Measurements from ENCODE around the gene MED13L. TPM values are rescaled to one million over a fixed set of nuclear protein-coding genes. Genes with fewer than 3 reads are reported as not detected.

MED13L gene
- total RNA-seq, 3 donors from 2014 or later: 45.6 to 49.7 (median 47.5) TPM

- ATAC-seq (no peak), DNase-seq (no peak)
- no peaks in the 10 kb centered on the region for H3K36me3 Mint-ChIP-seq (ENCODE audit: insufficient read depth)
- H3K27me3 Mint-ChIP-seq (ENCODE audit: low read depth): no peaks in the 10 kb centered on the region
- H3K9me3 Mint-ChIP-seq: no peaks in the 10 kb centered on the region
- peak overlapping the region; percentile 66 for H3K4me3 Mint-ChIP-seq
- H3K4me1 Mint-ChIP-seq (ENCODE audit: low read depth): peaks cover 59% of the 10 kb centered on the region
Observed at GRCh38 chr12:116171549-116171948, 105.9 kb downstream of the MED13L start.

- H3K9me3 Mint-ChIP-seq: no peaks in the 10 kb centered on the region
- H3K4me1 Mint-ChIP-seq (ENCODE audit: low read depth): peaks cover 60% of the 10 kb centered on the region
- no peaks in the 10 kb centered on the region for H3K27me3 Mint-ChIP-seq (ENCODE audit: low read depth)
- H3K36me3 Mint-ChIP-seq (ENCODE audit: insufficient read depth): no peaks in the 10 kb centered on the region
- no peak for ATAC-seq
- H3K4me3 Mint-ChIP-seq: no peak overlapping the region
- no peak for DNase-seq
Observed at GRCh38 chr12:116169071-116169470, 108.4 kb downstream of the MED13L start.

GRCh38 chr12:116166306-116166705, 111.2 kb downstream of the MED13L start:
- H3K27me3 Mint-ChIP-seq (ENCODE audit: low read depth): no peaks in the 10 kb centered on the region

GRCh38 chr12:116165036-116165425, 112.5 kb downstream of the MED13L start:
- ATAC-seq (peak; percentile 91 to 92), DNase-seq (no peak)
- no peaks in the 10 kb centered on the region for H3K9me3 Mint-ChIP-seq
- no peaks in the 10 kb centered on the region for H3K36me3 Mint-ChIP-seq (ENCODE audit: insufficient read depth)
- peaks cover 56% of the 10 kb centered on the region for H3K4me1 Mint-ChIP-seq (ENCODE audit: low read depth)
- no peak overlapping the region for H3K4me3 Mint-ChIP-seq
- no peaks in the 10 kb centered on the region for H3K27me3 Mint-ChIP-seq (ENCODE audit: low read depth)

More at GRCh38 chr12:116166306-116166705, 111.2 kb downstream of the MED13L start:
- Mint-ChIP-seq H3K9me3 (no peaks in the 10 kb centered on the region), H3K4me1 (ENCODE audit: low read depth) (peaks cover 51% of the 10 kb centered on the region), H3K36me3 (ENCODE audit: insufficient read depth) (no peaks in the 10 kb centered on the region), H3K4me3 (no peak overlapping the region)
- ATAC-seq (no peak), DNase-seq (no peak)

GRCh38 chr12:116164250-116165035, 113.0 kb downstream of the MED13L start:
- H3K4me1 Mint-ChIP-seq (ENCODE audit: low read depth): peaks cover 53% of the 10 kb centered on the region
- DNase-seq: no peak

GRCh38 chr12:116162071-116162470, 115.4 kb downstream of the MED13L start:
- ATAC-seq: no peak
- H3K4me1 Mint-ChIP-seq (ENCODE audit: low read depth): peaks cover 68% of the 10 kb centered on the region
- DNase-seq: no peak
- H3K27me3 Mint-ChIP-seq (ENCODE audit: low read depth): no peaks in the 10 kb centered on the region
- peaks cover 2% of the 10 kb centered on the region for H3K36me3 Mint-ChIP-seq (ENCODE audit: insufficient read depth)
- H3K9me3 Mint-ChIP-seq: no peaks in the 10 kb centered on the region
- no peak overlapping the region for H3K4me3 Mint-ChIP-seq

More at GRCh38 chr12:116164250-116165035, 113.0 kb downstream of the MED13L start:
- H3K36me3 Mint-ChIP-seq (ENCODE audit: insufficient read depth): no peaks in the 10 kb centered on the region
- peak in 1 of 2 donors; percentile 16 for ATAC-seq
- H3K9me3 Mint-ChIP-seq: no peaks in the 10 kb centered on the region
- H3K27me3 Mint-ChIP-seq (ENCODE audit: low read depth): no peaks in the 10 kb centered on the region
- no peak overlapping the region for H3K4me3 Mint-ChIP-seq

GRCh38 chr12:116161588-116161987, 115.9 kb downstream of the MED13L start:
- Mint-ChIP-seq H3K36me3 (ENCODE audit: insufficient read depth) (peaks cover 2% of the 10 kb centered on the region), H3K27me3 (ENCODE audit: low read depth) (no peaks in the 10 kb centered on the region), H3K4me1 (ENCODE audit: low read depth) (peaks cover 70% of the 10 kb centered on the region), H3K4me3 (no peak overlapping the region), H3K9me3 (no peaks in the 10 kb centered on the region)
- ATAC-seq (no peak), DNase-seq (no peak)

GRCh38 chr12:116160883-116161458, 116.5 kb downstream of the MED13L start:
- ATAC-seq (no peak), DNase-seq (no peak)
- Mint-ChIP-seq H3K4me3 (no peak overlapping the region), H3K36me3 (ENCODE audit: insufficient read depth) (peaks cover 2% of the 10 kb centered on the region), H3K4me1 (ENCODE audit: low read depth) (peaks cover 66% of the 10 kb centered on the region), H3K9me3 (no peaks in the 10 kb centered on the region), H3K27me3 (ENCODE audit: low read depth) (no peaks in the 10 kb centered on the region)

GRCh38 chr12:116160231-116160630, 117.3 kb downstream of the MED13L start:
- H3K36me3 Mint-ChIP-seq (ENCODE audit: insufficient read depth): peaks cover 2% of the 10 kb centered on the region
- H3K4me3 Mint-ChIP-seq: no peak overlapping the region
- no peak for DNase-seq
- peaks cover 60% of the 10 kb centered on the region for H3K4me1 Mint-ChIP-seq (ENCODE audit: low read depth)
- ATAC-seq: no peak
- no peaks in the 10 kb centered on the region for H3K9me3 Mint-ChIP-seq
- H3K27me3 Mint-ChIP-seq (ENCODE audit: low read depth): no peaks in the 10 kb centered on the region

GRCh38 chr12:116159593-116160200, 117.8 kb downstream of the MED13L start:
- H3K9me3 Mint-ChIP-seq: no peaks in the 10 kb centered on the region
- no peaks in the 10 kb centered on the region for H3K27me3 Mint-ChIP-seq (ENCODE audit: low read depth)
- peaks cover 2% of the 10 kb centered on the region for H3K36me3 Mint-ChIP-seq (ENCODE audit: insufficient read depth)
- H3K4me1 Mint-ChIP-seq (ENCODE audit: low read depth): peaks cover 56% of the 10 kb centered on the region
- no peak for ATAC-seq
- no peak for DNase-seq
- no peak overlapping the region for H3K4me3 Mint-ChIP-seq

GRCh38 chr12:116159175-116159574, 118.3 kb downstream of the MED13L start:
- ATAC-seq (no peak), DNase-seq (no peak)
- Mint-ChIP-seq H3K4me3 (no peak overlapping the region), H3K4me1 (ENCODE audit: low read depth) (peaks cover 52% of the 10 kb centered on the region), H3K27me3 (ENCODE audit: low read depth) (no peaks in the 10 kb centered on the region), H3K9me3 (no peaks in the 10 kb centered on the region), H3K36me3 (ENCODE audit: insufficient read depth) (peaks cover 2% of the 10 kb centered on the region)

- ATAC-seq (no peak), DNase-seq (no peak)
- Mint-ChIP-seq H3K4me1 (ENCODE audit: low read depth) (peaks cover 56% of the 10 kb centered on the region), H3K9me3 (no peaks in the 10 kb centered on the region), H3K4me3 (no peak overlapping the region), H3K36me3 (ENCODE audit: insufficient read depth) (peaks cover 2% of the 10 kb centered on the region), H3K27me3 (ENCODE audit: low read depth) (no peaks in the 10 kb centered on the region)
Observed at GRCh38 chr12:116157845-116158267, 119.6 kb downstream of the MED13L start.

- no peak overlapping the region for H3K4me3 Mint-ChIP-seq
- peaks cover 58% of the 10 kb centered on the region for H3K4me1 Mint-ChIP-seq (ENCODE audit: low read depth)
- H3K9me3 Mint-ChIP-seq: no peaks in the 10 kb centered on the region
Observed at GRCh38 chr12:116156614-116157013, 120.9 kb downstream of the MED13L start.

GRCh38 chr12:116155383-116155782, 122.1 kb downstream of the MED13L start:
- ATAC-seq (no peak), DNase-seq (no peak)
- Mint-ChIP-seq H3K36me3 (ENCODE audit: insufficient read depth) (peaks cover 2% of the 10 kb centered on the region), H3K9me3 (no peaks in the 10 kb centered on the region), H3K27me3 (ENCODE audit: low read depth) (no peaks in the 10 kb centered on the region), H3K4me1 (ENCODE audit: low read depth) (peaks cover 57% of the 10 kb centered on the region), H3K4me3 (no peak overlapping the region)

More at GRCh38 chr12:116156614-116157013, 120.9 kb downstream of the MED13L start:
- DNase-seq: no peak
- Mint-ChIP-seq H3K36me3 (ENCODE audit: insufficient read depth) (peaks cover 2% of the 10 kb centered on the region), H3K27me3 (ENCODE audit: low read depth) (no peaks in the 10 kb centered on the region)
- no peak for ATAC-seq
